Transverse colon (tissue), 4 donors: ENCODE data around the gene GBF1.

Experiments
- POLR2A ChIP-seq: fragments of 450-650 bp; IDR thresholded peaks from one replicate; pipeline ENCODE4 v1.6.1; 2016; ENCODE audit warnings: antibody characterized with exemption, mild to moderate bottlenecking, moderate library complexity
- POLR2AphosphoS5 ChIP-seq, 3 donors: sonication (generic); formaldehyde crosslinking; IDR thresholded peaks; one replicate each; pipeline ENCODE4 v1.6.1; 2016; ENCODE audit warnings: antibody characterized with exemption in 3 of 3
- TF ChIP-seq, protein P1 (sequence below), 5 experiments: fragments of 200-600 bp in 3 of 5; fragments of 450-650 bp in 2 of 5; sonication (generic) in 3 of 5; IDR thresholded peaks; 1 replicate in 2 of 5; 2 replicates in 3 of 5; pipeline ENCODE4 v1.5.1; 2016 to 2017; ENCODE audit warnings: antibody characterized with exemption in 5 of 5, inconsistent platforms in 3 of 5, mild to moderate bottlenecking in 2 of 5, moderate library complexity in 1 of 5

DNA sequence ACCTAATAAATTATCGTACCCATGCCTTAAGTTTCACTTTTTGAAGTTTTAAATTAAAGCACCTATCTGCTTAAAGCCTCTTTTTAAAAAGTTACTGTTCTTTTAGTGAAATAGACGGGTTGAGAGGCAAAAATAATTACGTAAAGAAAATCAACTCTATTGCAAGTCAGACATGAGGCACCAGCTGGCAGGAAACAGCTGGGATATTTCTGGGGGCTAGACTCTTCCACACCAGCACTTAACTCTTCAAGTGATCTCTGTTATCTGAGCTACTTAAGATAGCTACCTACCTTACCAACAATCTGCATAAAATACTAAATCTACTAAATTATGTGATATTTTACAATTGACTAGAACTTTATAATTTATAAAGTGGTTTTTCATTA, 35.8 kb downstream of the GBF1 start:
- TF ChIP-seq, protein P1, sequence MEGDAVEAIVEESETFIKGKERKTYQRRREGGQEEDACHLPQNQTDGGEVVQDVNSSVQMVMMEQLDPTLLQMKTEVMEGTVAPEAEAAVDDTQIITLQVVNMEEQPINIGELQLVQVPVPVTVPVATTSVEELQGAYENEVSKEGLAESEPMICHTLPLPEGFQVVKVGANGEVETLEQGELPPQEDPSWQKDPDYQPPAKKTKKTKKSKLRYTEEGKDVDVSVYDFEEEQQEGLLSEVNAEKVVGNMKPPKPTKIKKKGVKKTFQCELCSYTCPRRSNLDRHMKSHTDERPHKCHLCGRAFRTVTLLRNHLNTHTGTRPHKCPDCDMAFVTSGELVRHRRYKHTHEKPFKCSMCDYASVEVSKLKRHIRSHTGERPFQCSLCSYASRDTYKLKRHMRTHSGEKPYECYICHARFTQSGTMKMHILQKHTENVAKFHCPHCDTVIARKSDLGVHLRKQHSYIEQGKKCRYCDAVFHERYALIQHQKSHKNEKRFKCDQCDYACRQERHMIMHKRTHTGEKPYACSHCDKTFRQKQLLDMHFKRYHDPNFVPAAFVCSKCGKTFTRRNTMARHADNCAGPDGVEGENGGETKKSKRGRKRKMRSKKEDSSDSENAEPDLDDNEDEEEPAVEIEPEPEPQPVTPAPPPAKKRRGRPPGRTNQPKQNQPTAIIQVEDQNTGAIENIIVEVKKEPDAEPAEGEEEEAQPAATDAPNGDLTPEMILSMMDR (IDR thresholded peaks at IDR 0.05): no peak
- no peak for TF ChIP-seq POLR2AphosphoS5 (IDR thresholded peaks at IDR 0.05)
- no peak for TF ChIP-seq POLR2A
